HepG2 (cell line): ENCODE data around the gene OS9. TPM values are rescaled to one million over a fixed set of nuclear protein-coding genes. Genes with fewer than 3 reads are reported as not detected.

Source experiments
- BCLAF1 ChIP-seq: fragments of 450-650 bp; IDR thresholded peaks from 2 replicates; pipeline ENCODE4 v1.6.1; 2017; ENCODE audit warnings: mild to moderate bottlenecking
- FOXO4 ChIP-seq: sonication (generic); formaldehyde crosslinking; conservative IDR thresholded peaks from 2 replicates; pipeline ENCODE4 v1.8.1; 2023; ENCODE audit warnings: missing genetic modification reagents
- IKZF5 ChIP-seq: IDR thresholded peaks from 2 replicates; pipeline ENCODE4 v1.6.1; 2018; ENCODE audit warnings: missing genetic modification reagents, mild to moderate bottlenecking, missing compliant biosample characterization
- MIER2 ChIP-seq: IDR thresholded peaks from 2 replicates; pipeline ENCODE4 v1.6.1; 2016; ENCODE audit warnings: missing biosample characterization, missing genetic modification reagents
- SMYD3 ChIP-seq: sonication (generic); formaldehyde crosslinking; IDR thresholded peaks from 2 replicates; pipeline ENCODE4 v1.8.1; 2023; ENCODE audit warnings: mild to moderate bottlenecking, missing genetic modification reagents
- SRY ChIP-seq: sonication (generic); formaldehyde crosslinking; IDR thresholded peaks from 2 replicates; pipeline ENCODE4 v1.8.0; 2022; ENCODE audit warnings: mild to moderate bottlenecking, missing genetic modification reagents
- ZNF451 ChIP-seq: sonication (generic); formaldehyde crosslinking; IDR thresholded peaks from 2 replicates; pipeline ENCODE4 v1.5.0; 2020; ENCODE audit warnings: mild to moderate bottlenecking, missing genetic modification reagents
- ZNF672 ChIP-seq: sonication (generic); formaldehyde crosslinking; IDR thresholded peaks from 2 replicates; pipeline ENCODE4 v1.8.1; 2022; ENCODE audit warnings: missing genetic modification reagents
- ZNF749 ChIP-seq: sonication (generic); formaldehyde crosslinking; IDR thresholded peaks from 2 replicates; pipeline ENCODE4 v1.8.0; 2022; ENCODE audit warnings: mild to moderate bottlenecking, missing genetic modification reagents, moderate library complexity, borderline replicate concordance
- polyA plus RNA-seq, 8 experiments: library from polyadenylated mRNA; depleted of rRNA in 3 of 8; stranded (reverse) in 7 of 8; unstranded in 1 of 8; fragments of >200 nt; fragmentation: Illumina TruSeq in 4 of 8; extraction: Trizol in 4 of 8; gene quantifications; 2 replicates each; pipeline versions ENCODE4 v1.2.1 to v1.2.3, GENCODE V29; 2011 to 2016; ENCODE audit warnings: low read depth in 4 of 8, missing spikeins in 1 of 8, mixed read lengths in 1 of 8; ENCODE audit not compliant: insufficient read depth in 1 of 8
- total RNA-seq, 5 experiments: library from RNA; depleted of rRNA; stranded (reverse); fragments of >200 nt; fragmentation: Illumina TruSeq; extraction: Trizol; gene quantifications; 2 replicates each; pipeline ENCODE4 v1.2.3, GENCODE V29; 2016; ENCODE audit warnings: low read depth in 1 of 5
- TF ChIP-seq, protein P1 (sequence below): sonication (generic); formaldehyde crosslinking; IDR thresholded peaks from 2 replicates; pipeline ENCODE4 v1.4.0; 2020; ENCODE audit warnings: missing genetic modification reagents, mild to moderate bottlenecking, borderline replicate concordance
- TF ChIP-seq, protein P2 (sequence below): sonication (generic); formaldehyde crosslinking; IDR thresholded peaks from 2 replicates; pipeline ENCODE4 v1.8.1; 2022; ENCODE audit warnings: low read depth, mild to moderate bottlenecking, missing genetic modification reagents

OS9 gene
- total and polyA plus RNA-seq, 2 of the 13 experiments (the other 11 are each of a cell fraction or from before 2014, with no cell fraction given) = 156 to 206 TPM

GRCh38 chr12:57751788-57752667, 58.1 kb downstream of the OS9 start, which contains the start of gene CDK4 (continued):
- 0 out of 2 replicates have a peak, but pooled peaks have one; percentile 3 for TF ChIP-seq FOXO4 (CRISPR knock-in tag)
- TF ChIP-seq ZNF451 (CRISPR knock-in tag) = peak; percentile 82
- TF ChIP-seq, protein P1, sequence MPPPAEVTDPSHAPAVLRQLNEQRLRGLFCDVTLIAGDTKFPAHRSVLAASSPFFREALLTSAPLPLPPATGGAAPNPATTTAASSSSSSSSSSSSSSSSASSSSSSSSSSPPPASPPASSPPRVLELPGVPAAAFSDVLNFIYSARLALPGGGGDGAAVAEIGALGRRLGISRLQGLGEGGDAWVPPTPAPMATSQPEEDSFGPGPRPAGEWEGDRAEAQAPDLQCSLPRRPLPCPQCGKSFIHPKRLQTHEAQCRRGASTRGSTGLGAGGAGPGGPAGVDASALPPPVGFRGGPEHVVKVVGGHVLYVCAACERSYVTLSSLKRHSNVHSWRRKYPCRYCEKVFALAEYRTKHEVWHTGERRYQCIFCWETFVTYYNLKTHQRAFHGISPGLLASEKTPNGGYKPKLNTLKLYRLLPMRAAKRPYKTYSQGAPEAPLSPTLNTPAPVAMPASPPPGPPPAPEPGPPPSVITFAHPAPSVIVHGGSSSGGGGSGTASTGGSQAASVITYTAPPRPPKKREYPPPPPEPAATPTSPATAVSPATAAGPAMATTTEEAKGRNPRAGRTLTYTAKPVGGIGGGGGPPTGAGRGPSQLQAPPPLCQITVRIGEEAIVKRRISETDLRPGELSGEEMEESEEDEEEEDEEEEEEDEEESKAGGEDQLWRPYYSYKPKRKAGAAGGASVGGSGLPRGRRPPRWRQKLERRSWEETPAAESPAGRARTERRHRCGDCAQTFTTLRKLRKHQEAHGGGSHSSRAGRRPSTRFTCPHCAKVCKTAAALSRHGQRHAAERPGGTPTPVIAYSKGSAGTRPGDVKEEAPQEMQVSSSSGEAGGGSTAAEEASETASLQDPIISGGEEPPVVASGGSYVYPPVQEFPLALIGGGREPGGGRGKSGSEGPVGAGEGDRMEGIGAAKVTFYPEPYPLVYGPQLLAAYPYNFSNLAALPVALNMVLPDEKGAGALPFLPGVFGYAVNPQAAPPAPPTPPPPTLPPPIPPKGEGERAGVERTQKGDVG = no peak
- TF ChIP-seq MIER2 = 0 out of 2 replicates have a peak, but pooled peaks have one; percentile 57
- TF ChIP-seq SMYD3 (CRISPR knock-in tag) = peak; percentile 57; the same call in 1 of the 2 replicates
- peak; percentile 48; the same call in 1 of the 2 replicates for TF ChIP-seq ZNF672 (CRISPR knock-in tag)
- TF ChIP-seq BCLAF1 = no peak
- TF ChIP-seq, protein P2, sequence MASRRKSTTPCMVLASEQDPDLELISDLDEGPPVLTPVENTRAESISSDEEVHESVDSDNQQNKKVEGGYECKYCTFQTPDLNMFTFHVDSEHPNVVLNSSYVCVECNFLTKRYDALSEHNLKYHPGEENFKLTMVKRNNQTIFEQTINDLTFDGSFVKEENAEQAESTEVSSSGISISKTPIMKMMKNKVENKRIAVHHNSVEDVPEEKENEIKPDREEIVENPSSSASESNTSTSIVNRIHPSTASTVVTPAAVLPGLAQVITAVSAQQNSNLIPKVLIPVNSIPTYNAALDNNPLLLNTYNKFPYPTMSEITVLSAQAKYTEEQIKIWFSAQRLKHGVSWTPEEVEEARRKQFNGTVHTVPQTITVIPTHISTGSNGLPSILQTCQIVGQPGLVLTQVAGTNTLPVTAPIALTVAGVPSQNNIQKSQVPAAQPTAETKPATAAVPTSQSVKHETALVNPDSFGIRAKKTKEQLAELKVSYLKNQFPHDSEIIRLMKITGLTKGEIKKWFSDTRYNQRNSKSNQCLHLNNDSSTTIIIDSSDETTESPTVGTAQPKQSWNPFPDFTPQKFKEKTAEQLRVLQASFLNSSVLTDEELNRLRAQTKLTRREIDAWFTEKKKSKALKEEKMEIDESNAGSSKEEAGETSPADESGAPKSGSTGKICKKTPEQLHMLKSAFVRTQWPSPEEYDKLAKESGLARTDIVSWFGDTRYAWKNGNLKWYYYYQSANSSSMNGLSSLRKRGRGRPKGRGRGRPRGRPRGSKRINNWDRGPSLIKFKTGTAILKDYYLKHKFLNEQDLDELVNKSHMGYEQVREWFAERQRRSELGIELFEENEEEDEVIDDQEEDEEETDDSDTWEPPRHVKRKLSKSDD = peak; percentile 93
- peak; percentile 95 for TF ChIP-seq IKZF5 (CRISPR knock-in tag)
- TF ChIP-seq SRY (CRISPR knock-in tag) = 0 out of 2 replicates have a peak, but pooled peaks have one; percentile 18
- peak; percentile 91; the same call in 1 of the 2 replicates for TF ChIP-seq ZNF749 (CRISPR knock-in tag)
